ENCODE results near the gene SETBP1. TPM values are rescaled to one million over a fixed set of nuclear protein-coding genes. Genes with fewer than 3 reads are reported as not detected.

SETBP1 gene
- polyA plus RNA-seq, 1 experiment = 2.9 TPM

DNA sequence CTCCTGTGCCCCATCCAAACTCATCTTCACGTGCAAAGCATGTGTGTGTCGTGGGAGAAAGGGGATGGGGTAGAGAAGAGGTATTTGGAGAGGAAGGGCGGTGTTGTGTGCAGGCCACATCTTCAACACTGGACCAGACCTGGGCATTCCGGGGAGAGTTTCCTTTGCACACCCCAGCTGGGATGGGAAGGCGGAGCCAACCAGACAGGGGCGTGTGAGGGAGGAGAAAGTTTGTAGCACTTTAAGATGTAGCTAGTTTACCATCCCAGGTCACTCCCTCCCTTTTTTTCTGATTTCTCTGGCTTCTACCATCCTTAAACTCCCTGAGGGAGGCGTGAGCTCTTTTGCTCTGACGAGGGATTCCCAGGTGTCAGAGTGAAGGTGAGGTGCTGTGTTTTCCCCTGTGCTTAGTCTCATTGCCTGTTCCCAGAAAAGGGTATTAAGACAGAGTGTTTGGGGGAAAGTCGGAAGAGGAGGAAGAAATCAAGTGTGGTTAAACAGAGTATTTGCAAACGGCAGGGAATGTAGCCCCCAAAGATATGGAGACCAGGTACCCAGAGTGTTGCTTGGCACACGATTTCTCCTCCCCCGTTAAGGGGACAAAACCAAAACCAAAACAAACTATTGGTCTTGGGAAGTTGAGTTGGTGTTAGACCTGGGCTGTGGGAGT lies 1.6 kb downstream of the SETBP1 start:
- no peaks in the 10 kb centered on the region; the same call in 1 of the 2 replicates for H3K27me3 ChIP-seq (ENCODE audit: control insufficient read depth, insufficient read depth, low read length)
- no peak for DNase-seq (ENCODE audit: low read depth)
- CTCF ChIA-PET = interaction anchor here (0.7 to 1.1 kb wide), 2 partner anchors 528 to 1069 kb away, joined by 3 read pairs; no protein-coding TSS in a partner anchor
- H3K4me3 ChIP-seq (ENCODE audit: low read depth, low read length) = 0 out of 2 replicates have a peak overlapping the region, but pooled peaks have one; percentile 11
- POLR2A ChIA-PET = no interaction called here
- TF ChIP-seq CTCF (IDR thresholded peaks at IDR 0.05; ENCODE audit: insufficient read depth, low read depth, low read length) = no peak
- no peaks in the 10 kb centered on the region for H3K36me3 ChIP-seq (ENCODE audit: control insufficient read depth, insufficient read depth, low read length)

DNA sequence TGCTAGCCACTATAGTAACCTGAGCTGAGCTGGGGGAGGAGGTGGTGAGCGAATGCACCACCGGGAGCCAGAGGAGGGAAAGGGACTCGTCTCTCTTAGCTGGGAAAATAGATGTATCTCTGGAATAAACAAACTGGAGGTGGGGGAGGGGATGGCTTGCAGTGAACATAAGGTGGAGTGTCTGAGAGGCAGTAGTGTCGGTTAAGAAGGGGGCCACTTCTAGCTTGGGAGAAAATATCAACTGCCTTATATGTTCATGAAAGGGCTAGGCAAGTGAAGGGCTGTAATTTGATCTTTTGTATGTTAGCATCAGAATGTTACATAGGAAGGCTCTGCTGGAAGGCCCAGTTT lies 2.2 kb downstream of the SETBP1 start:
- POLR2A ChIA-PET = no interaction called here
- TF ChIP-seq CTCF (IDR thresholded peaks at IDR 0.05; ENCODE audit: insufficient read depth, low read depth, low read length) = no peak
- no peak for DNase-seq (ENCODE audit: low read depth)
- H3K4me3 ChIP-seq (ENCODE audit: low read depth, low read length) = 0 out of 2 replicates have a peak overlapping the region, but pooled peaks have one; percentile 11
- no peaks in the 10 kb centered on the region for H3K36me3 ChIP-seq (ENCODE audit: control insufficient read depth, insufficient read depth, low read length)
- CTCF ChIA-PET = interaction anchor here (0.7 to 1.1 kb wide), 3 partner anchors 529 to 1070 kb away, joined by 3 to 4 read pairs (median 3); no protein-coding TSS in a partner anchor
- no peaks in the 10 kb centered on the region; the same call in 1 of the 2 replicates for H3K27me3 ChIP-seq (ENCODE audit: control insufficient read depth, insufficient read depth, low read length)

DNA sequence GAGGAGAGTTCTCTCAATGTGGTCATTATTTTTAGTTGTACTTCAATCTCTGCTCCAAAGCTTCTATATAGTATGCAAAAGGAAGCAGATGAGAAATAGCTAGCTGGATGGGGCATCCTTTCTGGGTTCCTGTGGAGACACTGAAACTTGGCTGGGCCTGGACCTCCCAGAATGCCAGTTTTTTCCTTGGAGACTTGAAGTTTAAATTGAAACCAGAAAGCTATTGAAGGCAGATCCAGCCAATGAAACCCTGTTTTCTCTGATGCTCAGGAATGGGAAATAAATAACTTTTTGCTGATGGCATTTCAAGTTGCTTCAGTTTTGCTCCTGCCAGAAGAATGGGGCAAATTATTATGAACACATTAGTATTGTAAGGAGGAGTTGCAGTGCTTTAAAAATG lies 2.9 kb downstream of the SETBP1 start:
- no peaks in the 10 kb centered on the region for H3K36me3 ChIP-seq (ENCODE audit: control insufficient read depth, insufficient read depth, low read length)
- TF ChIP-seq CTCF (IDR thresholded peaks at IDR 0.05; ENCODE audit: insufficient read depth, low read depth, low read length) = no peak
- no peak for DNase-seq (ENCODE audit: low read depth)
- POLR2A ChIA-PET = no interaction called here
- H3K27me3 ChIP-seq (ENCODE audit: control insufficient read depth, insufficient read depth, low read length) = no peaks in the 10 kb centered on the region; the same call in 1 of the 2 replicates
- CTCF ChIA-PET = interaction anchor here (0.9 kb wide), 1 partner anchor 529 kb away, joined by 4 read pairs; no protein-coding TSS in a partner anchor
- no peak overlapping the region for H3K4me3 ChIP-seq (ENCODE audit: low read depth, low read length)

DNA sequence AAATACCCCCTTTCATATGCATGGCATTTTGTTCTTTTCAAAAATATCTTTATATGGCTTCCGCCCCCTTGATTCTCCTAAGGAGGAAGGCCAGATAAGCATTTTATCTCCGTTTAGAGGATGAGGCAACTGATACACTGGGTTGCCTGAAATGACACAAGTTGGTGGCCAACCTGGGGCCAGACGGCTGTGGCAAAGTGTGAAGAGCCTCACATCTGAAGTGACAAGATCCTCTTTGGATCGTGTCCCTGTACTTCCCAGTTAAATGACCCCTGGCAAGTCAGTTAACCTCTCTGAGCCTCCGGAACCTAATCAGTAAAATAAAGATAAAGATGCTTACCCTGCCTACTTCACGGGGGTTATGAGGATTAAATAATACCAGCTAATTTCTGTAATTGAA lies 4.6 kb downstream of the SETBP1 start:
- no peaks in the 10 kb centered on the region; the same call in 1 of the 2 replicates for H3K27me3 ChIP-seq (ENCODE audit: control insufficient read depth, insufficient read depth, low read length)
- POLR2A ChIA-PET = no interaction called here

More for the DNA sequence above, 4.6 kb downstream of the SETBP1 start:
- no peak for TF ChIP-seq CTCF (IDR thresholded peaks at IDR 0.05; ENCODE audit: insufficient read depth, low read depth, low read length)
- H3K4me3 ChIP-seq (ENCODE audit: low read depth, low read length) = no peak overlapping the region
- CTCF ChIA-PET = no interaction called here
- no peaks in the 10 kb centered on the region for H3K36me3 ChIP-seq (ENCODE audit: control insufficient read depth, insufficient read depth, low read length)
- no peak for DNase-seq (ENCODE audit: low read depth)

Measured in BJ (cell line).